ENCODE measurements around the gene CRACR2A.

- TF ChIP-seq CTCF (IDR thresholded peaks at IDR 0.05; ENCODE audit: low read length) (no peak), EZH2 (IDR thresholded peaks at IDR 0.05; ENCODE audit: borderline replicate concordance, low read length) (no peak)
These were observed 122.2 kb downstream of the CRACR2A start for GRCh38 chr12:3630621-3631271.

Data from OCI-LY1 (cell line).